HEK293 (cell line): ENCODE data around the gene SRRM5.

Experiments
- CTCF ChIA-PET: fragments of 350-600 bp; formaldehyde crosslinking; extraction: SDS; loops from one replicate; lab custom pipeline; 2021; ENCODE audit warnings: antibody characterized with exemption; lab: Yijun Ruan, JAX
- POLR2A ChIA-PET: fragments of 300-600 bp; formaldehyde crosslinking; extraction: SDS; loops from one replicate; lab custom pipeline; 2020; ENCODE audit warnings: antibody characterized with exemption, inconsistent platforms; lab: Yijun Ruan, JAX
- H3K27ac ChIP-seq: fragments of 200-500 bp; sonication (Bioruptor generic); 2 replicates; pipeline ENCODE4 v1.5.1; 2014; ENCODE audit warnings: low read depth, low read length, control low read depth, inconsistent platforms; ENCODE audit errors: extremely low read depth
- H3K36me3 ChIP-seq, 2 experiments: fragments of 200-500 bp in 1 of 2; sonication (Bioruptor generic) in 1 of 2; 1 replicate in 1 of 2; 2 replicates in 1 of 2; pipeline ENCODE4 v1.5.1; 2014 to 2017; ENCODE audit warnings: inconsistent platforms in 2 of 2, low read length in 2 of 2; ENCODE audit not compliant: control insufficient read depth in 2 of 2, insufficient read depth in 1 of 2
- H3K4me1 ChIP-seq: fragments of 200-500 bp; sonication (Bioruptor generic); 2 replicates; pipeline ENCODE4 v1.5.1; 2014; ENCODE audit warnings: mild to moderate bottlenecking, low read length, inconsistent platforms; ENCODE audit not compliant: control insufficient read depth, insufficient read depth
- H3K4me3 ChIP-seq: 2 replicates; pipeline ENCODE4 v1.5.1; 2011; ENCODE audit warnings: low read depth, mild to moderate bottlenecking, control low read depth, low read length, moderate library complexity
- H3K9me3 ChIP-seq: fragments of 200-500 bp; sonication (Bioruptor generic); 2 replicates; pipeline ENCODE4 v1.5.1; 2014; ENCODE audit warnings: low read depth, low read length, inconsistent platforms; ENCODE audit not compliant: control insufficient read depth, insufficient read depth
- GLIS1 ChIP-seq: fragments of 450-650 bp; formaldehyde crosslinking; IDR thresholded peaks from 2 replicates; pipeline ENCODE4 v1.5.1; 2016; ENCODE audit warnings: missing biosample characterization, missing genetic modification characterization
- HIC1 ChIP-seq: fragments of 450-650 bp; formaldehyde crosslinking; IDR thresholded peaks from 2 replicates; pipeline ENCODE4 v1.5.1; 2016; ENCODE audit warnings: missing biosample characterization, missing genetic modification characterization
- KLF17 ChIP-seq: fragments of 450-650 bp; formaldehyde crosslinking; IDR thresholded peaks from 2 replicates; pipeline ENCODE4 v1.5.1; 2016; ENCODE audit warnings: missing biosample characterization, missing genetic modification characterization
- RBAK ChIP-seq: fragments of 450-650 bp; formaldehyde crosslinking; IDR thresholded peaks from 2 replicates; pipeline ENCODE4 v1.5.1; 2016; ENCODE audit warnings: missing biosample characterization, missing genetic modification characterization
- SP7 ChIP-seq: fragments of 450-650 bp; formaldehyde crosslinking; IDR thresholded peaks from 2 replicates; pipeline ENCODE4 v1.5.1; 2016; ENCODE audit warnings: missing biosample characterization, missing genetic modification characterization
- WT1 ChIP-seq: fragments of 450-650 bp; formaldehyde crosslinking; IDR thresholded peaks from 2 replicates; pipeline ENCODE4 v1.5.1; 2016; ENCODE audit warnings: missing biosample characterization, missing genetic modification characterization
- ZBTB7A ChIP-seq: fragments of 450-650 bp; formaldehyde crosslinking; IDR thresholded peaks from 2 replicates; pipeline ENCODE4 v1.5.1; 2016; ENCODE audit warnings: low read depth, missing biosample characterization, missing genetic modification characterization
- ZNF10 ChIP-seq: fragments of 450-650 bp; formaldehyde crosslinking; IDR thresholded peaks from 2 replicates; pipeline ENCODE4 v1.5.1; 2017; ENCODE audit warnings: missing biosample characterization, missing genetic modification characterization
- ZNF114 ChIP-seq: fragments of 450-650 bp; formaldehyde crosslinking; IDR thresholded peaks from 2 replicates; pipeline ENCODE4 v1.5.0; 2017; ENCODE audit warnings: missing biosample characterization, missing genetic modification characterization
- ZNF121 ChIP-seq: fragments of 450-650 bp; formaldehyde crosslinking; IDR thresholded peaks from 2 replicates; pipeline ENCODE4 v1.5.1; 2016; ENCODE audit warnings: missing biosample characterization, missing genetic modification characterization
- ZNF292 ChIP-seq: fragments of 450-650 bp; formaldehyde crosslinking; IDR thresholded peaks from 2 replicates; pipeline ENCODE4 v1.5.1; 2016; ENCODE audit warnings: low read depth, missing biosample characterization, missing genetic modification characterization, borderline replicate concordance
- ZNF398 ChIP-seq: fragments of 450-650 bp; formaldehyde crosslinking; IDR thresholded peaks from 2 replicates; pipeline ENCODE4 v1.5.1; 2017; ENCODE audit warnings: missing biosample characterization, missing genetic modification characterization
- ZNF488 ChIP-seq: fragments of 450-650 bp; formaldehyde crosslinking; IDR thresholded peaks from 2 replicates; pipeline ENCODE4 v1.5.1; 2016; ENCODE audit warnings: missing biosample characterization, missing genetic modification characterization
- ZNF530 ChIP-seq: fragments of 450-650 bp; formaldehyde crosslinking; IDR thresholded peaks from 2 replicates; pipeline ENCODE4 v1.5.1; 2016; ENCODE audit warnings: low read depth, missing biosample characterization, missing genetic modification characterization
- ZNF768 ChIP-seq: fragments of 450-650 bp; formaldehyde crosslinking; IDR thresholded peaks from 2 replicates; pipeline ENCODE4 v1.5.1; 2018; ENCODE audit warnings: missing biosample characterization, mild to moderate bottlenecking, missing genetic modification characterization
- ZSCAN5A ChIP-seq: fragments of 450-650 bp; formaldehyde crosslinking; IDR thresholded peaks from 2 replicates; pipeline ENCODE4 v1.5.1; 2016; ENCODE audit warnings: missing biosample characterization, missing genetic modification characterization

Gene SRRM5

GRCh38 chr19:43643326-43643725, 31.4 kb downstream of the SRRM5 start (continued):
- no peak for TF ChIP-seq HIC1
- no peak for TF ChIP-seq RBAK (tag by site-specific recombination)
- 0 out of 2 replicates have a peak, but pooled peaks have one; percentile 20 for TF ChIP-seq ZNF398
- no peak for TF ChIP-seq ZSCAN5A
- no peak for TF ChIP-seq ZNF292
- no peak for TF ChIP-seq ZBTB7A
- TF ChIP-seq KLF17 (tag by site-specific recombination): peak; percentile 80
- no peak for TF ChIP-seq ZNF530 (tag by site-specific recombination)
- no peak for TF ChIP-seq ZNF768
- peak; percentile 87 for TF ChIP-seq SP7 (tag by site-specific recombination)
- no peak for TF ChIP-seq ZNF121 (tag by site-specific recombination)
- no peak for TF ChIP-seq ZNF114 (tag by site-specific recombination)
- peak; percentile 64 for TF ChIP-seq WT1 (tag by site-specific recombination)

- Histone ChIP-seq H3K27ac (no peak overlapping the region), H3K36me3 (peaks cover 12 to 13% of the 10 kb centered on the region in 2 experiments; a peak in 2 of 3 replicates), H3K4me1 (peaks cover 12% of the 10 kb centered on the region), H3K4me3 (no peak overlapping the region), H3K9me3 (peaks cover 8% of the 10 kb centered on the region; the same call in 1 of the 2 replicates)
- TF ChIP-seq ZNF488 (no peak), SP7 (tag by site-specific recombination) (0 out of 2 replicates have a peak, but pooled peaks have one; percentile 23), GLIS1 (tag by site-specific recombination) (peak; percentile 48)
- CTCF ChIA-PET: interaction anchor here (0.6 to 4.5 kb wide), 2 partner anchors 8 to 113 kb away, joined by 3 to 27 read pairs; no protein-coding TSS in a partner anchor
- POLR2A ChIA-PET: interaction anchor here (0.5 to 0.6 kb wide), 2 partner anchors 11 to 48 kb away, joined by 6 to 8 read pairs; partner anchors contain the start of gene ZNF576
These were observed 32.3 kb downstream of the SRRM5 start for GRCh38 chr19:43644181-43644580.

GRCh38 chr19:43648633-43649032, 36.7 kb downstream of the SRRM5 start:
- CTCF ChIA-PET: interaction anchor here (0.6 to 1.8 kb wide), 3 partner anchors 12 to 52 kb away, joined by 3 to 9 read pairs (median 4); partner anchors contain the start of gene ZNF576
- TF ChIP-seq ZNF768 (peak; percentile 91; the same call in 1 of the 2 replicates), ZNF10 (tag by site-specific recombination) (no peak)
- TF ChIP-seq, all 188 proteins: peak for 1
- Histone ChIP-seq H3K27ac (no peak overlapping the region), H3K9me3 (peaks cover 8% of the 10 kb centered on the region; the same call in 1 of the 2 replicates), H3K4me3 (no peak overlapping the region), H3K36me3 (peaks cover 14 to 39% of the 10 kb centered on the region in 2 experiments), H3K4me1 (peaks cover 3% of the 10 kb centered on the region)
- POLR2A ChIA-PET: interaction anchor here (1.4 to 1.5 kb wide), 2 partner anchors 20 to 53 kb away, joined by 3 to 5 read pairs; partner anchors contain the start of genes IRGQ and ZNF576
